ENCODE results near the gene ZNF598.

Gene ZNF598

DNA sequence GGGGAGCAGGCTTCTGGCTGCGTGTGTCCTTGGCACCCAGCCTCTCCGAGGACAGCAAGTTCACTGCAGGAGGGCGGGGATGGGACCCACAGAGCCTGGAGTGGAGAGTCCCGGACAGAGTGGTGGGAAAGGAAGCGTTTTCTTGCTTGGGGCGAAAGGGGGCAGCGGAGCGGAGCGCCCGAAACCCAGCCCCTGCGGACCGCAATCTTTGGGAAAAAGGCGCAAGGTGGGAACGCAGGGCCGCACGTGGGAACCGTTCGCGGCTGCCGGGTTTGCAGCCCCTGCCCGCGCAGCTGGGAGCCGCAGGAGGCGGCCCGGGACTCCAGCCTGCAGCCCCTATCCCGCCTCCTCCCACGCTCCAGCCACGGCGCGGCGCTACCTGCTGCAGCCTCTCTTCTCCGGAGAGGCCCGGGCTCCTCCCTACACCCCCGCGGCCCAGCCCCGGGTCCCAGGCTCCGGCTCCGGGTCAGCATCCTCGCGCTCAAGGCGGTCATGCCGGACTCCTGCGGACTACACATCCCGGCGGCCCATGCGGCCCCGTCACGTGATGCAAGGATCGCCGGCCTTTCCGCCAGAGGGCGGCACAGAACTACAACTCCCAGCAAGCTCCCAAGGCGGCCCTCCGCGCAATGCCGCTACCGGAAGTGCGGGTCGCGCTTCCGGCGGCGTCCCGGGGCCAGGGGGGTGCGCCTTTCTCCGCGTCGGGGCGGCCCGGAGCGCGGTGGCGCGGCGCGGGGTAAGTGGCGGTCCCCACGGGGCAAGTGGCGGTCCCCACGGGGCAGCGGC is 37.9 kb upstream of the ZNF598 start, which contains the start of the genes NTHL1 and TSC2:
Gene NTHL1, minus strand, starts transcription at position 505 of the 786 bp plus-strand sequence. Its CDS starts 11 bp downstream, at position 494.
Gene TSC2, plus strand, starts transcription at position 656 of the 786 bp plus-strand sequence. CDS start 631 bp downstream, outside the sequence.
- no peak for TF ChIP-seq SUZ12 (IDR thresholded peaks at IDR 0.05)
- peak; percentile 84 for TF ChIP-seq L3MBTL2 (conservative IDR thresholded peaks at IDR 0.05)
- TF ChIP-seq ELF4 (IDR thresholded peaks at IDR 0.05), result peak; percentile 81; the same call in 1 of the 2 replicates
- CTCF ChIA-PET, result interaction anchor here (0.6 to 1.0 kb wide), 4 partner anchors 9 to 32 kb away, joined by 3 read pairs; no protein-coding TSS in a partner anchor
- peak; percentile 100 for DNase-seq (ENCODE audit: extremely low spot score)

DNA sequence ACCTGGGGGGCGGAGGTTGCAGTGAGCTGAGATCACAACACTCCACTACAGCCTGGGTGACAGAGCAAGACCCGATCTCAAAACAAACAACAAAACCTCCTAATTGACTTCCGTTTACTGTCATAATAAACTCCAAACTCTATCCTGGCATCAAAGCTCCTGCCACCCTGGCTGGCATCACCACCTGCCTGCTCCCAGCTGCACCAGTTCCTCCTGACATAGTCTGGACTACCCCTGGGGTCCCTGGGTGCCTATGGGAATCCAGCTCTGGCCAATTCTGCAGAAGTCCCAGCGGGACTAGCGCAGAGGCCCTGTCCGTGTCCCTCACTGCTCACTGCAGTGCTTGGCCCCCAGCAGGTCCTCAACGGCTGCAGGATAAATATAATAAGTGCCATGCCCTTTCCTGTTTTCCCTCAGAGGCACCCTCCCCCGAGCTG is 37.3 kb upstream of the ZNF598 start:
- peak; percentile 42 for DNase-seq (ENCODE audit: extremely low spot score)
- ChIA-PET CTCF (interaction anchor here (0.9 to 1.0 kb wide), 2 partner anchors 10 to 30 kb away, joined by 3 read pairs; no protein-coding TSS in a partner anchor), POLR2A (interaction anchor here (0.9 to 3.1 kb wide), 14 partner anchors 8 to 118 kb away, joined by 3 to 23 read pairs (median 6); partner anchors contain the start of genes MSRB1, NHERF2, RPS2 and TRAF7)
- TF ChIP-seq SUZ12 (IDR thresholded peaks at IDR 0.05) (no peak), ARNT (IDR thresholded peaks at IDR 0.05) (no peak), ELF4 (IDR thresholded peaks at IDR 0.05) (no peak), LEF1 (IDR thresholded peaks at IDR 0.05; ENCODE audit: borderline replicate concordance) (no peak), TARDBP (IDR thresholded peaks at IDR 0.05) (no peak)

More for the DNA sequence above, 37.9 kb upstream of the ZNF598 start, which contains the start of the genes NTHL1 and TSC2:
- POLR2A ChIA-PET, result interaction anchor here (0.7 to 3.1 kb wide), 23 partner anchors 8 to 119 kb away, joined by 3 to 23 read pairs (median 6); partner anchors contain the start of genes MSRB1, NHERF2, PKD1 and RPS2

DNA sequence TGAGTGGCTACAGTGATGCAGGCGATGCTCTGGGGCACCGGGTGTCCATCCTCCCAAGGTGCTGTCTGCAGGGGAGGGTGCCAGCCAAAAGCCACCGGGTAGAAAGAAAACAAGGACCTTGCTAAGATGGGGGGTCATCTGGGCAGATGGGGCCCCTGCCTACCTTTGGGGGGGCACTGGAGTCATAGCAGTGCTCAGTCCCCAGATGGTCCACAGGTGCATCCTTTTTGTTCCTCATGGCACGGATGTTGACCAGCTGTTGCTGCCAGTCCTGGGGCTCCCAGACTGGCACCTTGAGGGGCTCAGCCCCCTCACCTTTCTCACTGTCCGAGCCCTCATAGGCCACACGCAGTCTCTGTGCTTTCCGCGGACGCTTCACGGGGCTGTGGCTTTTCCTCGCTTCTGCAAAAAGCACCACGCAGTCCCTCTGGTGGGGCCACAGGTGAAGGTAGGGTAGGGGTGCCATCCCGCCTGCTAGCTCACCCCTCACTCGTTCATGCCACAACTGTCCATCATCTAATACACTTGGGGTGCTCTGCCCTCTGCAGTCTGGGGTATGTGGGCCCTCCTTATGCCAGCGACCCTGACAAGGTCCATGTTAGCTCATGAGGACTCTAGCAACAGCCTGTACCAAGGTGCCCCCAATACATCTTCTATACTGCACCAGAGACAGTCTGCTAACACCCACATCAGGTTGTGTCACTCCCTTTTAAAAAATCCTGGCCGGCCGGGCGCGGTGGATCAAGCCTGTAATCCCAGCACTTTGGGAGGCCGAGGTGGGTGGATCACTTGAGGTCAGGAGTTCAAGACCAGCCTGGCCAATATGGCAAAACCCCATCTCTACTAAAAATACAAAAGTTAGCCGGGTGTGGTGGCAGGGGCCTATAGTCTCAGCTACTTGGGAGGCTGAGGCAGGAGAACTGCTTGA is 36.6 kb upstream of the ZNF598 start:
- TF ChIP-seq LEF1 (IDR thresholded peaks at IDR 0.05; ENCODE audit: borderline replicate concordance), result no peak
- no peak for TF ChIP-seq FOXK2 (IDR thresholded peaks at IDR 0.05)
- TF ChIP-seq SUZ12 (IDR thresholded peaks at IDR 0.05), result no peak
- CTCF ChIA-PET, result no interaction called here
- no peak for DNase-seq (ENCODE audit: extremely low spot score)
- POLR2A ChIA-PET, result interaction anchor here (0.7 to 3.1 kb wide), 9 partner anchors 10 to 109 kb away, joined by 3 to 23 read pairs (median 7); partner anchors contain the start of genes MSRB1, NHERF2, RPS2 and TRAF7

DNA sequence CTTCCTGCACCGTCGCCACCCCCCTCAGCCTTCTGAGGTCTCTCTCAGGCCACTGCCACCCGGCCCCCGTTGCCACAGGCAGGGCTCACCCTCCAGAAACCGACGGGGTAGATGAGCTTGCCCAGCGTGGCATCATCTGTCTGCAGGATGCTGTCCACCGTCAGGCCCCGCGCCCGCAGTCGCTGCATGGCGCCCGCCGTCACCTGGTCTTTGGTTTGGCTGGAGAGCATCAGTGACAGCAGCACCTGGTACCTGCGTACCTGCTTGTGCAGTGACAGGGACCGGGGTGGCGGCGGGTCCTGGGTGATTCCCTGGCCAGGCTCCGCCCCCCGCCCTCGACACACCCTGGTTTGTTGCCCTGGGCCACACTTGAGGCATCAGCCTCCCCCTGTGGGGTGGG is 34.9 kb upstream of the ZNF598 start:
- no peak for TF ChIP-seq FOXM1 (IDR thresholded peaks at IDR 0.05; ENCODE audit: borderline replicate concordance)
- TF ChIP-seq ZNF384 (IDR thresholded peaks at IDR 0.05), result no peak
- TF ChIP-seq SP1 (IDR thresholded peaks at IDR 0.05), result no peak
- TF ChIP-seq CTBP1 (IDR thresholded peaks at IDR 0.05; ENCODE audit: borderline replicate concordance), result no peak
- TF ChIP-seq, protein P1, sequence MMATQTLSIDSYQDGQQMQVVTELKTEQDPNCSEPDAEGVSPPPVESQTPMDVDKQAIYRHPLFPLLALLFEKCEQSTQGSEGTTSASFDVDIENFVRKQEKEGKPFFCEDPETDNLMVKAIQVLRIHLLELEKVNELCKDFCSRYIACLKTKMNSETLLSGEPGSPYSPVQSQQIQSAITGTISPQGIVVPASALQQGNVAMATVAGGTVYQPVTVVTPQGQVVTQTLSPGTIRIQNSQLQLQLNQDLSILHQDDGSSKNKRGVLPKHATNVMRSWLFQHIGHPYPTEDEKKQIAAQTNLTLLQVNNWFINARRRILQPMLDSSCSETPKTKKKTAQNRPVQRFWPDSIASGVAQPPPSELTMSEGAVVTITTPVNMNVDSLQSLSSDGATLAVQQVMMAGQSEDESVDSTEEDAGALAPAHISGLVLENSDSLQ (IDR thresholded peaks at IDR 0.05), result no peak
- TF ChIP-seq BHLHE40 (IDR thresholded peaks at IDR 0.05; ENCODE audit: borderline replicate concordance), result no peak
- TF ChIP-seq LEF1 (IDR thresholded peaks at IDR 0.05; ENCODE audit: borderline replicate concordance), result no peak
- TF ChIP-seq SUZ12 (IDR thresholded peaks at IDR 0.05), result no peak
- TF ChIP-seq FOXA1 (IDR thresholded peaks at IDR 0.05), result no peak
- TF ChIP-seq HDGF (IDR thresholded peaks at IDR 0.05; ENCODE audit: borderline replicate concordance), result no peak
- no peak for TF ChIP-seq L3MBTL2 (conservative IDR thresholded peaks at IDR 0.05)
- no peak for TF ChIP-seq ARNT (IDR thresholded peaks at IDR 0.05)
- no peak for TF ChIP-seq FOXK2 (IDR thresholded peaks at IDR 0.05)
- no peak for TF ChIP-seq ELF4 (IDR thresholded peaks at IDR 0.05)
- no peak for TF ChIP-seq TARDBP (IDR thresholded peaks at IDR 0.05)
- no peak for TF ChIP-seq NFRKB (IDR thresholded peaks at IDR 0.05)
- ChIA-PET POLR2A (no interaction called here), CTCF (no interaction called here)
- no peak for DNase-seq (ENCODE audit: extremely low spot score)

DNA sequence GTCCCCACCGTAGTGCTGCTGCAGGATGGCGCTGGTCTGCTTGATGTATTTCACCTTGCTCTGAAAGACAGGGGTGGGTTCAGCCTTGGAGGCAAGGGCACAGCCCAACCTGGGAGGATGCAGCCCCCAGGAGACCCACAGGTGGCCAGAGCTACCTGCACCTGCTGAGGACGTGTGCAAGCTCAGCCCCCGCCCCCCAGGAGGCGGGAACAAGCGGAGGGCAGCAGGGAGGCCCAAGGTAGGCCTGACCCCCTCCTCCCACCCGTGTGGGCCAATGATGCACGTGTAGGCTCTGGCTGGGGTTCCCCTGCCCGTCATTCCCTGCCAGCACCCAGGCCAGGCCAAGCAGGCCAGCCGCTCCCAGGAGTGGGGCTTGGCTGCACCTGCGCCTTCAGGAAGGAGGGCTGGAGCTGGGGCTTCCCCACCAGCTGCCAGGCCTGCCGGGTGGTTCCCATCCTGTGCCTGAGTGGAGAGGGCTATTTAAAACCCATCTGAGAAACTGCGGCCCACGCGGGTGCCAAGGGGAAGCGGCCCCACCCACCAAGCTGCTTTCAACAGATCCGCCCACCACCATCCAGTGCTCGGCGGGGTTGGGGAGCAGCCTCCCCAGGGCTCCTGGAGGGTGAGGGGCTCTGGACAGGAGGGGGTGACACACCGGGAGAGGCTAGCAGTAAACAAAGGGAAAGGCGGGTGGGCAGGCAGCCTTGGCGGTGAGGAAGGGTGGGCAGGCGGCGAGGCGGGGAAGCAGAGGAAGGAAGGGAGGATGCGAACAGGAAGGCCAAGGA is 34.2 kb upstream of the ZNF598 start:
- DNase-seq (ENCODE audit: extremely low spot score), result no peak
- CTCF ChIA-PET, result no interaction called here
- POLR2A ChIA-PET, result interaction anchor here (1.2 kb wide), 1 partner anchor 79 kb away, joined by 3 read pairs; the partner anchor contains the start of gene RPS2
- no peak for TF ChIP-seq L3MBTL2 (conservative IDR thresholded peaks at IDR 0.05)
- TF ChIP-seq, protein P1 (IDR thresholded peaks at IDR 0.05), result no peak
- no peak for TF ChIP-seq HDGF (IDR thresholded peaks at IDR 0.05; ENCODE audit: borderline replicate concordance)
- TF ChIP-seq FOXM1 (IDR thresholded peaks at IDR 0.05; ENCODE audit: borderline replicate concordance), result no peak
- TF ChIP-seq CTBP1 (IDR thresholded peaks at IDR 0.05; ENCODE audit: borderline replicate concordance), result no peak
- no peak for TF ChIP-seq TARDBP (IDR thresholded peaks at IDR 0.05)
- TF ChIP-seq ARNT (IDR thresholded peaks at IDR 0.05), result no peak
- no peak for TF ChIP-seq FOXA1 (IDR thresholded peaks at IDR 0.05)
- TF ChIP-seq LEF1 (IDR thresholded peaks at IDR 0.05; ENCODE audit: borderline replicate concordance), result no peak
- no peak for TF ChIP-seq ZNF384 (IDR thresholded peaks at IDR 0.05)
- TF ChIP-seq BHLHE40 (IDR thresholded peaks at IDR 0.05; ENCODE audit: borderline replicate concordance), result no peak
- no peak for TF ChIP-seq FOXK2 (IDR thresholded peaks at IDR 0.05)
